GM18873 (cell line): ENCODE measurements around the gene INCENP.

Experiments used
- ATAC-seq: cut with Tn5 transposase; IDR thresholded peaks from one replicate; pipeline ENCODE4 v1.9.1; 2021; ENCODE audit warnings: mild to moderate bottlenecking, moderate library complexity, moderate number of reproducible peaks; ENCODE audit not compliant: unreplicated experiment, low FRiP score

Gene INCENP

DNA sequence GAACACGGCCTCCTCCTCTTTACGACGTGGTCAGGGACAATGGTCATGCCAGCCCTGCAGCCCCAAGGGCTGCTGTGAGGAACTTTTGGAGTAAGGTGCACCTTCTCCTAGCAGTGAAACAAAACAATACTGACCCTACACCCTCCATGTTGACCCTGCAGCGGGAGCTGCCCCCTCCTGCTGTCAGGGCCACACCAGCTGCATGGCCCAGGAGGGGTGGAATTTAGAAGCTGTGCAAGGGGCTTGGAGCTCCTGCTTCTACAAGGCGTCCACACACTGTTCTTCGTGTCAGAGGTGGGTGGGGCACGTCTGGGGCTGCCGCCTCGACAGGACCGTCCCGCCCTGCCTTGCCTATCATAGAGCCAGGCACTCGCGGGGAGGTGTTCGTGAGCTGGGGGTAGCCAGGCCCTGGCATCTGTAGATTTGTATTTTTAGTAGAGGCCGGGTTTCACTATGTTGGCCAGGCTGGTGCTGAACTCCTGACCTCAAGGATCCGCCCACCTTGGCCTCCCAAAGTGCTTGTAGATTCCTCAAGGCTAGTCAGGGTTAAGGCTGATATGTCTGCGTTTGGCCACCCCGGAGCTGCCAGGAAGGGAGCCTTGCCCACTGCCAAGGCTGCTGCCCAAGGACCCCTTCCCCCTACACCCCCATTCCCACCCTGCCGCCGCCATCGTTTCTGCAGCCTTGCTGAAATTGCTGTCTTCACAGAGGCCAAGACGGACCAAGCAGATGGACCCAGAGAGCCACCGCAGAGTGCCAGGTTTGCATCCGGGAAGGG lies 15.9 kb downstream of the INCENP start:
- ATAC-seq: no peak

DNA sequence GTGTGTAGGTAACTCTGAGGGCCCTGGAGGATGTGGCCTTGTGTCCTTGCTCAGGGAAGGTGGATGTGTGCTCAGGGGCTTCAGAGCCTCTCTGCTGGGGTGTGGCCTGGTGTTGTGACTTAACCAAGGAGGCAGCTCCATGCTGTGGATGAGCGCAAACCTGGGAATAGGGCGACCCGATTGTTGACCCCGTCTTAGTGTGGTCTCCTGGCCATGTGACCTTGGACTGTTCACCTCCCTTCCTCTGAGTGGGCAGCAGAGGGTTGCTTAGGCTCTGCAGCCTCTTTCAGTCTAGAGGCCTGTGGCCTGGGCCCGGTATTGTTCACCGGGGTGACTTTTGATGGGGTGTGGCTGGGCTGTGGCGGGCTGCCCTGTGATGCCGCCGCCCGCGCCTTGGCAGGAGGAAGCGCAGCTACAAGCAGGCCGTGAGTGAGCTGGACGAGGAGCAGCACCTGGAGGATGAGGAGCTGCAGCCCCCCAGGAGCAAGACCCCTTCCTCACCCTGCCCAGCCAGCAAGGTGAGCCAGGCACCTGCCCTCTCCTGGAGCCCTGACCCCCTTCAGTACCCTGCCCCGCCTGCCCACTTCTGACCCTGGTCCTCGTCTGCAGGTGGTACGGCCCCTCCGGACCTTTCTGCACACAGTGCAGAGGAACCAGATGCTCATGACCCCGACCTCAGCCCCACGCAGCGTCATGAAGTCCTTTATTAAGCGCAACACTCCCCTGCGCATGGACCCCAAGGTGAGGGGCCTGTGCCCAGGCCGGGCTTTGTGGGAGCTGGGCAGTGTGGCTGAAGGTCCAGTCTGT lies 16.7 kb downstream of the INCENP start:
- ATAC-seq: no peak

DNA sequence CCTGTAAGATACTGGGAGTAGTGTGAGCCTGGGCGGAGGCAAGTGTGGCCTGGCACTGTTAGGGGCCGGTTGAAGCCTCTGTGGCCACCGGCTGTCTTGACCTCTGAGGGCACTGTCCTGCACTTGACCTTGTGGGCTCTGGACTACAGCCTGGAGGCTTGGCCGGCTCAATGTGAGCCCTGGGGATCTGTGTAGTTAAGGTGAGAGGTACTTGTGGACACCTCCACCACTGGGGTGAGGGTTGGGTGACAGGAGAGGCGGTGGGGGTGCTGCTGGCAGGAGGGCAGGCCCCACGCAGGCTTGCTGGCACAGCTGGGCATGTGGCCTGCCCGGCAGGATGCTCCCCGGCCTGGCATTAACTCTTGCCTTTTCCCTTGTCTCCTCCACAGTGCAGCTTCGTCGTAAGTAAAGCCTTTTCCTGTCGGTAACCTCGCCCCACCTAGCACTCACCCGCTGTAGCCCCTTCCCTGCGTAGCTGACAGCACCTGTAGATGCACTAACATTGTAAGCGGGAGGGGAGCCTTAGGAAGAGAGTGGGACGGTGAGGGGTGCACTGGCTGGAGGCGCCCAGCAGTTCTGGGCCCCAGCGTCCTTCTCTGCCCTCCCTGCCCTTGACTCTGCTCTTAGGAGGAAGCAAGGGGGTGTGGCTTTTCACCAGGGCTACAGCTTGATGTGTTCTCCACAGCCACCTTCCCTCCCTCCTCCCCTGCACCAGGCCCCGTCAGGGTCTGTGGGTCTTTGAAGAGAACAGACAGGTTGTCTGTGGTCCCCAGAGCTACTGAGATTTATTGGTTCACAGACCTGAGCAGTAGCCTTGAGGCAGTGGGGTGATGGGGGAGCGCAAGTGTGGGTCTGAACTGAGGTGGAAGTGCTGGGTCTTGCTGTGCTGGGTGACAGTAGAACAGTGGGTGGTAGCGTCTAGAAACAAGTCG lies 17.6 kb downstream of the INCENP start:
- no peak for ATAC-seq

DNA sequence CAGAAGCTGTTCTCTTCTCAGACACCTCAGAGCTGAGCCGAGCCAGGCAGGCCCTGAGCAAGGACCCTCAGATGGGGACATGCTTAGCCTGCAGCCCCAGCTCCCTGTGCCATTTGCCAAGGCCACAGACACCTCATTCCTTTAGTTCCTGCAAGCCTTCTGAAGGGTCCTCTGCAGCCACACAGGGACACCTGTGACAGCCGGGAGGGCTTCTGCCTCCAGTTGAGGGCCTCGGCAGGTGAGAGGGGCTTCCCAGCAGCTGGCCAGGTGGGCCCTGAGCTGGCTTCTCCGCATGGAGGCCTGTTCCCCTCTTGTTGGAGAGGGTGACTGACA lies 18.2 kb downstream of the INCENP start:
- no peak for ATAC-seq

DNA sequence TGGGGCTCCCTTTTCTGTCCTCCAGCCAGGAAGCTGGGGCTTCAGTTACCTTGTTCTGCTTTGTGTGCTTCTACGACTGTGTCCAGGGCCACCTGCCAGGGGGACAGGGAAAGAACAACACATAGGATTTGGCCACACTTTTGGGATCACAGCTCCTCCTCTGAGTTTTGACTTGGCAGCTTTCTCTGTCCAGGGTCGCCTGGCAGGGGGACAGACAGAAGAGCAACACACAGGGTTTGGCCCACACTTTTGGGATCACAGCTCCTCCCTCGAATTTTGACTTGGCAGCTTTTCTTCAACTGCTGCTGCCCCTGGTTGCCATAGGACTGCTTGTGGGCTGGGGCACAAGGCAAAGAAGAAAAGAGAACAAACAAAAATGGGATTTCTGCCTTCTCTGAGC lies 19.1 kb downstream of the INCENP start:
- ATAC-seq: no peak

DNA sequence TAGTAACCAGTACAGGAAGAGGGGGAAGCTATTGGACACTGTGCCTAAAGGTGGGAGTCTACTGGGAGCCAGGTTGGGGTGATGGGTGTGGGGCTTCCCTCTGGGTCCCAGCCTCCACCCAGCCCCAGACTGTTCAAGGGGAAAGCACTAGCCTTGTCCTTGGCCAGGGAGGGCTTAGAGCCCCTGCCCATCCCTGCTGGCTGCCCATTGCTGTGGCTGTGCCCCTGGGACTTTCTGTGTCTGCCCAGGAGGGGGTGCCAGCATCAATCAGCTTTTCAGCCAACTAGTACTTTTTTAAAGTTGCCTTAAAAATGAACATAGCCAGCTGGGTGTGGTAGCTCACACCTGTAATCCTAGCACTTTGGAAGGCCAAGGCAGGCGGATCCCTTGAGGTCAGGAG lies 19.9 kb downstream of the INCENP start:
- no peak for ATAC-seq

DNA sequence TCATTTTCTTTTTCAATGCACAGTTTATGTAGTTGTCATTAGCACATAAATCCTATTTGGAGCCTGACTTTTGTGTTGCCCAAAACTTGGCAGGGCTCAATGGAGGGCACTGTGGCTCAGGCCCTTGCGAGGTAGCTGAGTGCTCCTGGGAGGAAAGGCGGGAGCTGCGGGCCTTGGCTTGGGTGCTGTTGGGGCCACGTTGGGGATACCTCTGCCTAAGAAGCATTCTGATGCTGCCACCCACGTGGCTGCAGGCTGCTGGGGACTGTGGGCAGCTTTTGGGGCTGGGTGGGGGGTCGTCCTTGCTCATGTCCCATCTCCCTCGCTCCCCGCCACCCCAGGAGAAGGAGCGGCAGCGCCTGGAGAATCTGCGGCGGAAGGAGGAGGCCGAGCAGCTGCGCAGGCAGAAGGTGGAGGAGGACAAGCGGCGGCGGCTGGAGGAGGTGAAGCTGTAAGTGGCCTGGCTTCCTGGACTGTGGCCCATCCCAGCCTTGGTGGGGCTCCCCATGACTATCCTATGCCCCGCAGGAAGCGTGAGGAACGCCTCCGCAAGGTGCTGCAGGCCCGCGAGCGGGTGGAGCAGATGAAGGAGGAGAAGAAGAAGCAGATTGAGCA lies 20.9 kb downstream of the INCENP start:
- no peak for ATAC-seq

DNA sequence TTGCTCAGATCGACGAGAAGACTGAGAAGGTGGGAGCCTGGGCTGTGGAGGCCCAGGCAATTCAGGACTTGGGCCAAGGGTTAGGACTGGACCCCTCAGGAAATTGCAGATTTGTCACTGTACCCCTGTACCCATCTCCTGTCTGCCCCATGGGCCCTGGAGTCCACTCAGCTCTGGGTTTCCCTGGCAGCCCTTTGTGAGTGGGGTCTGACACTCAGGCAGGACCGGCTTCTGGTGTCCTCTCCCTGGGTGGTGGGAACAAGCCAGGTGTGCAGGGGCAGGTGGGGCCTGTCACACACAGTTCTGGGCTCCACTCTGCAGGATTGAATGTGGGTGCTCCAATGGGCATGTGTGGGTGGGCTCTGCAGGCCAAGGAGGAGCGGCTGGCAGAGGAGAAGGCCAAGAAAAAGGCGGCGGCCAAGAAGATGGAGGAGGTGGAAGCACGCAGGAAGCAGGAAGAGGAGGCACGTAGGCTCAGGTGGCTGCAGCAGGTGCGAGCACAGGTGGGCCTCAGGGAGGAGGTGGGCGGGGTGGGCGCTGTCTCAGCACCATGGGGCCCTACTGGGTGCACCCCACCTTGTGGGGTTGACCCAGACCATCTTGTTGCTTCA lies 21.6 kb downstream of the INCENP start:
- ATAC-seq: no peak

DNA sequence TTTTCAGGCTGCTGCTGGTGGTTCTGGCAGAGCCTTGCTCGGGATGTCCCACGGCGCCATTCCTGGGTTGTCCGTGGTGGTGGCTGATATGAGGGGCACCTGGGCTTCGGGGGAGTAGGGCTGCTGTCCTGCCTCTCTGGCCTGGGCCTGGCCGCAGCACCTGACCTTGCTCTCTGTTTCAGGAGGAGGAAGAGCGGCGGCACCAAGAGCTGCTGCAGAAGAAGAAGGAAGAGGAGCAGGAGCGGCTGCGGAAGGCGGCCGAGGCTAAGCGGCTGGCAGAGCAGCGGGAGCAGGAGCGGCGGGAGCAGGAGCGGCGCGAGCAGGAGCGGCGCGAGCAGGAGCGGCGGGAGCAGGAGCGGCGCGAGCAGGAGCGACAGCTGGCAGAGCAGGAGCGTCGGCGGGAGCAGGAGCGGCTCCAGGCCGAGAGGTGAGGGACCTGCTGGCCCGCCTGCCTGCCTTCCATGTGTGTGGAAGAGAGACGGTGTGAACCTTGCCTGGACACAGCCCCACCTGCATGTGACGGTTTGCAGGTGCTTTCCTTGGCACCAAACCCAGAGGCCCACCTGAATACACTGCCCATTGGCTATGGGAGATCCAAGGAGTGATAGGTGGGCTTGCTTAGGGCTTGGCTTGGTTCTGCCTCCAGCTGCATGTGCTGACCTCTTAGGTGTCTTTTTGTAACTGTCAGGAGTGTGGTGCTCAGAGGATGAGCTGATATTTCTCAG lies 22.8 kb downstream of the INCENP start:
- no peak for ATAC-seq

DNA sequence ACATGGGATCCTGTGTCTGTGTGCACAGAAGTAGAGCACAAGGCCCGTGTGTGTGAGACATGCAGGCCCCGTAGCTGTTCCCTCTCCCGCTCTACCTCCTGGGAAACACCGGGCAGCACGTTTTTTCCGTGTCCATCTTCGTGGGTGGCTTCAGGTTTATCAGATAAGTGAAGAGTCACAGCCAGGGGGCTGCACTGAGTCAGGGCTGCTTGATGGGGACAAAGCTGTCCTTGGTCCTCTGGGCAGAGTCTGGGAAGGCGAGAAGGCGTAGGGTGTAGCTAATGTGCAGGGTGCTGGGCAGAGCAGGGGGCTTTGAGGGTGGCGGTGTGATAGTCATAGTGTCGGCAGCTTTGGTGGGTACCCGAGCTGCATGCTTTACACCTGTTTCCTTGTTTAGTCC lies 23.7 kb downstream of the INCENP start:
- no peak for ATAC-seq

DNA sequence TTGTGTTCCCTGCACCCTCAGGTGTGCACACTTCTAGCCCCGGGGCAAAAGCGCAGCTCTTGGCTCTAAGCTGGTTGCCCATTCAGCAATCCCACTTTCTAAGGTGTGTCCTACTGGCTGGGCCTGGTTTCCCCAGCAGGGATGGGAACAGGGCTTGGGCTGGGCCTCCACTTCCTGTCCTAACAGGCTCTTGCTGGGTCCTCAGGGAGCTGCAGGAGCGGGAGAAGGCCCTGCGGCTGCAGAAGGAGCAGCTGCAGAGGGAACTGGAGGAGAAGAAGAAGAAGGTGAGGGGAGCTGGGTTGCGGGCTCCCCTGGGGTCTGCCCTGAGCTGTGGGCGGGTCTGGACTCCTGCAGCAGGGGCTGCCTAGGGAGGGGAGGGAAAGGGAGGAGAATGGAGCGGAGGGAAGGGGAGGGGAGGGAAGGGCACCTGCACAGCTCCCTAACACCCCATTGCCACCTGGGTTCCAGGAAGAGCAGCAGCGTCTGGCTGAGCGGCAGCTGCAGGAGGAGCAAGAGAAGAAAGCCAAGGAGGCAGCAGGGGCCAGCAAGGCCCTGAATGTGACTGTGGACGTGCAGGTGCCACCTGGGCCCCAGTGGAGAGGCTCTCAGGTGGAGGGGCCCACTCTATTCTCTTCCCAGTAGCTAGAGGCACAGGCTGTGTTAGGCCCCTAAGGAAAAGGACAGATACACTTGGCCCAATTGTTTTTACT lies 24.6 kb downstream of the INCENP start:
- no peak for ATAC-seq

DNA sequence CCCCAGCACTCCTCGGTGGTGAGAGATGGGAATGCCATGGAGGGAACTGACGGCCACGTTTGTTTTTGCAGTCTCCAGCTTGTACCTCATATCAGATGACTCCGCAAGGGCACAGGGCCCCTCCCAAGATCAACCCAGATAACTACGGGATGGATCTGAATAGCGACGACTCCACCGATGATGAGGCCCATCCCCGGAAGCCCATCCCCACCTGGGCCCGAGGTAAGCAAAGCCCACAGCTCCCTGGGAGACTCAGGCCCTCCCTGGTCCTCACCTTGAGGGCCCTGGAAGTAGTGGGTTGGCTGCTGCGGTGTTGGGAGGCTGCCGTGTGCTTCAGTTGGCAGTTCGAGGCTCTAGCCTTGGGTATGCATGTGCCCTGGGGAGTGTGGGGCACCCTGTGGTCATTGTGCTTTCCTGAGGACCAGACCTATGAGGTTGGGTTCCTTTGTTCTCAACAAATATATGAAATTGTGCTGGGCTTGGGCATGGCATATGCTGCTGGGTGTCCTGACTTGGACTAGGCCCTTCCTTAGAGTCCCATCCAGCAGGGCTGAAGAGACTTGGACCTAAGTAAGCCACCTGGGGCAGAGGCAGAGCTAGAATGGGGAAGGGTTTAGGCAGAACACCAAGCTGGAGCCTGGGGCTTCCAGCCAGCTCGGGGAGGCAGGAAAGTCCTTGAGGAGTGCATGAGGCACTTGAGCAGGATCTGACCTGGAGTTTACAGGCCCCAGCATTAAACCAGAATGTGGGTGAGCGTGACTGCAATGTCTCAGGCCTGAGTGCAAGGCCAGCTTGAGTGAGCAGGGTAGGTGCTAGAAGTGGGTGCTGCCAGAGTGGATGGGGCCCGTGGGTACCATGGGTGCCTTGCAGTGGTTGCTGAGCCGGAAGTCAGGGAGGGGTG lies 26.4 kb downstream of the INCENP start:
- ATAC-seq: no peak

DNA sequence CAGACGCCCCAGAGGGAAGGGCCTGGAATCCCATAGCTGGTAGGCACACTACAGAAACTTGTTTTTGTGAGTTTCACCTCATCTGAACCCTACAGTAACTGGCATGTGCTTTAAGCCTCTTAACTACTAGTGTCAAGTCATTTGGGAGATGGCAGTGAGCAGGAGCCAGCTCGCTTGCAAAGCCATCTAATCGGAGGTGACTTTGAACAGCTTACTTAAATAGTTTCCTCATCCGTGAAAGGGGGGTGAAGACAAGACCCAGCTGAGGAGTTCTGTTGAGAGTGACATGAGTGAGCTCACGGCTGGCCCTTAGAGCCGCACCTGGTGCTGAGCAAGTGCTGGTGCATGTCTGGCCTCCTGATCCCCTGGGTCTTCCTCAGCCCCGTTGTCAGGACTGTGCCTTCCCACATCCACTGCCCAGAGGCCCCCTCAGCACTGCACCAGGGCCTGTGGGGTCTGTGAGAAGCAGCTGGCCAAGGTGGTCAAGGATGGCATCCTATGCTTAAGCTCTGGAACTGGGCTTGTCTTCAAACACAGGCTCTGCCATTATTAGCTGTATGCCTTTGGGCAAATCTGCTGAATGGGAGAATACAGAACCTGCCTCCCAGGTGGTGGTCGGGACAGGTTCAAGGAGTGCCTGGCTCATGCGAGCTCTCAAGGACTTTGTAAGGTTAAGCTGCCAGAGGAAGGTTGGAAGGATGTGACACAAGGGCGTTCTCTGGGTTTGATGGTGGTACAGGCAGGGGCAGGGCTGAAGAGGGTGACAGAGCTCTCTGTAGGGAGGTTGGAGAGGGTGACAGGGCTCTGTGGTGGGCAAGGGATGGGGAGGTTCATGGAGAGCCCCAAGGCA lies 27.3 kb downstream of the INCENP start:
- no peak for ATAC-seq

DNA sequence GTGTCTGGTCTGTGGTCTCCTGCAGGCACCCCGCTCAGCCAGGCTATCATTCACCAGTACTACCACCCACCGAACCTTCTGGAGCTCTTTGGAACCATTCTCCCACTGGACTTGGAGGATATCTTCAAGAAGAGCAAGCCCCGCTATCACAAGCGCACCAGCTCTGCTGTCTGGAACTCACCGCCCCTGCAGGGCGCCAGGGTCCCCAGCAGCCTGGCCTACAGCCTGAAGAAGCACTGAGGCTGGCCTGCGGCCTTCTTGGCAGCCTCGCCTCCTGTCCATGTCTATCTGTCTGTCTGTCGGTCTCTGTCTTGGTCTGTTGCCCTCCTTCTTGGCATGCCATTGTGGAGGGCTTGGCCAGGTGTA lies 27.9 kb downstream of the INCENP start:
- ATAC-seq: no peak

DNA sequence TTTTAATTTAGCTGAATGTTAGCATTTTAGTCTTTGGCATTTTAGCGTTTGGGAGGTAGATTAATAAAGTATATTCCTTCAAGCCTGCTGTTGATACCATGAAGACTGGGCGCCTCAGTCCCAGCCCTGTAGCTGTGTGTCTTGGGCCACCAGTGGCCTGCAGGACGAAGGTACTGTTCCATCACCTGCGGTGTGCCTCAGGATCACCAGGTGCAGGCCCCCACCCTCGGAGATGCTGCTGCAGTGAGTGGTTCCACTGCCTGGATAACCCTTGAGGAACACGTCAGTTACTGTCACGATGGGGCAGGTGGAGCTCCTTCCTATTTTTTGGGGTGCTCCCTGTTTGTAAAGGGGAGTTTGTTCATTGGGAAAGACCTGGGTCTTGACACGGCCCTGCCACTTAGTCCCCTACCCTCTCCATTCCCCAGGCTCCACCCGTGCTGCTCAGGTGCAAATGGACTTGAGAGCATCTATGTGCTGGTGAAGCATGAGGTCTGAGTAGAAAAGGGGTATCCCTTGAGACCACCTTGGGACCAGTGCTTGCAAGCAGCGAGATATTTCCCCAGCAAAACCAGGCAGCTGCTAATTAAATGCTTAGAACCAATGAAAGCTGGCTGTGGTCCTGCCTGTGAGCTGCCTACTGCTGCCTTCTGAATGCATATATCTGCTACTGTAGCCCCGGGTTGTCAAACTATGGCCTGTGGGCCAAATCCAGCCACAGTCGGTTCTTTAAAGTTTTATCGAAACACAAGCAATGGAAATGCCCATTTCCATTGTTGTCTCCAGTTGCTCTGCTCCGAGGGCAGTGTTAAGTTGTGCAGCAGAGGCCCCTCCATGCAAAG lies 28.7 kb downstream of the INCENP start:
- no peak for ATAC-seq

DNA sequence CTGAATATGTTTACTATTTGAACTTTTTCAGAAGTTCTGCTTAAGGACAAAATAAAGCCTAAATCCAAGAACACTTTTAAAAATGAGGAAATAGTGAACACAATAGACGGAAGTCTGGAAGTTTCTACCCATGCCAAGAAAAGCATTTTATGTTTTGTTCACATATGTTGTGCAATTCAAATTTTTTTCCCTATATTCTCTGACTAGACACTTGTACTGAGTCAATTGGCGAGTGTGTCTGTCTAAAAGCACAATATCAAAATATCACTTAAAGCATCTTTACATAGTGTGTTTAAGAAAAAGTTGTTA lies 29.2 kb downstream of the INCENP start:
- no peak for ATAC-seq
